Activated naive CD4-positive, alpha-beta T cell treated with Interleukin-2 at 50 U/mL for 16 hours (primary cell): ENCODE data around the gene DMAC2L.
"Not testable (repeated sequence)": the region's sequence is repeated elsewhere in the genome, so short reads cannot be mapped to it uniquely, and the experiment has no call there.

Source experiments
- DNase-seq: peaks from one replicate; pipeline ENCODE4 v3.0.0-alpha.2; 2020

DMAC2L gene

DNA sequence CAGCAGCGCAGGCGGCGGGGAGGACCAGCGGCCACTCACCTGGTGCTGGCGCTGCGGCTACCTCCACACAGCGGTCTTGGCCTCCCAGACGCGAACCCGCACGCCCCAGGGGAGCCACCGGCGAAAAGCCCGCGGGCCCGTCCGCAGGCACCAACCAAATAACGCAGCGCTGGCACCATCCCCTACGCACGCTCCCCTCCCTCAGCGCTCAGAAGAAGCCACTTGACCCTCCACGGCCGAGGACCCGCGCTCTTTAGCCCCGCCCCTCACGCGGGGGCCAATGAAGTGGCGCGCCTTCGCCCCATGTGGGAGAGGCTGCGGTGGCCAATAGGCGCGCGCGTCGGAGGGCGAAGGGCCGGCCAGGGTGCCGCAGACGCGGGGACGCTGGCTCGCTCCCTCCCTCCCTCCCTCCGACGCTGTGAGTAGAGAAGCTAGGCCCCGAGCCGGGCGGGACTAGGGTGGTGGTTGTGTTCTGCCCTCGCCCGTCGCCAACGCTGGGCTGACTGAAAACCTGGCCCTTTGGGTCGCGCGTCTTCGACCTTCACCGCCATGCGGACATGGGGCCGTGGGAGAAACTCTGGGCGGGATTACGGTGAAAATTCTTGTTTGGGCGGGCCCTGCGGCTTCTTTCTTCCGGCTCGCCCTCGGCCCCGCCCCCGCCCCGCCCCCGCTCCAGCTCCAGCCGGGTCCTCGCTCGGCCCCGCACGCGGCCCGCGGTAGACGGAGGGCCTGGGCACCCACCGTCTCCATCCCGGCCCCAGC lies at the start of gene DMAC2L, which contains the start of gene L2HGDH:
Gene DMAC2L, plus strand, starts transcription at position 353 of the 762 bp plus-strand sequence. CDS start 9,164 bp downstream, outside the sequence.
Gene L2HGDH, minus strand, starts transcription at position 258 of the 762 bp plus-strand sequence. Its CDS starts 79 bp downstream, at position 179.
- peak; percentile 91 for DNase-seq

- DNase-seq: no peak
These were observed 49.3 kb upstream of the DMAC2L start for GRCh38 chr14:50262865-50263264.

DNA sequence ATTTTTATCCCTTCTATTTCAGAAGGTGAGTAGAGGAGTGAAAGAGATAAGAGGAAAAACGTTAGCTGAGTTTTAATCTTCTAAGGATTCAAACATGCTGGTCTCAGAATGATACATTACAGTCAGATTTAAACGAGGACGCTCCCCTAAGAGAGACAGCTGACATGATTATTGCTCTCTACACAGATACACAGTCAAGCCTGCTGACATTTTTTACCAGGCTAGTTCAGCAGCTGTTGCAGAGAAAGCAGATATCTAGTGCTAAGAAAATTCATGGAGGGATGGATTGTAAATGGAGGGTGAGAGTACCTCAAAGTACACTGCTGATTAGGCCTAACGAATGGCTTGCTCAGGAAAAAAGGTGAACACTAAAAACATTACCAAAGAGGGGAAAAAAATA lies 48.8 kb upstream of the DMAC2L start:
- no peak for DNase-seq

DNA sequence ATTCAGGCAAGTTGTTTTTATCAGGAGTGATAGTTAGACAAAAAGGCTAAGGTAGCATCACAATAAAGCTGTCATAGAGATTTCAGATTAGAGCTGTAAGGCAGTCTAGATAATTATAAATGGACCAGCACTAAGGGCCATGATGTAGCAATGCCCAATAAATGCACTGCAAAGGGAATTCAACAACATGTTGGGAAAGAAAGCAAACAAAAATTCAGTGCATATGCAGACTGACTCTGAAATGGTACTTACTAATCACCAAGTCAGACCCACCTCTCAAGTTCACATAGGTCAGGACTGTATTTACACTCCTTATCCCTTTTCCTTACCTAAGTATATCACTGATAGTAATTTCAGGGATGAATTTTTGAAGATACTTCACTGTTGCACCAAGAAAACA lies 47.1 kb upstream of the DMAC2L start:
- DNase-seq: no peak

DNA sequence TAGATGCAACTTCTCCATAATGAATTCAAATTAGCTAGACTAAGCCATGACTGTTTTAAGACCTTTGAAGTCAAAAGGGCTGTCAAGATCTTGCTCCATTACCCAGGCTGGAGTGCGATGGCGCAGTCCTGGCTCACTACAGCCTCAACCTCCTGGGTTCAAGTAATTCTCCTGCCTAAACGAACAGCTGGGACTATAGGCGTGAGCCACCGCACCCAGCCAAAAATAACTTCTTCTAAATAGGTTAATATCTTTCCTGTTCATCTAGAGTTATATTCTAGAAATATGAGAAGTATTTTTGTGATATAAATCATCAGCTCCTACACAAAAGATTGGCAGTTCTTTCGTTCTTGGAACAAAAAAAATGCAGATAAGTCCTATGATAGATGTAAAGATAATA lies 41.2 kb upstream of the DMAC2L start:
- no peak for DNase-seq

DNA sequence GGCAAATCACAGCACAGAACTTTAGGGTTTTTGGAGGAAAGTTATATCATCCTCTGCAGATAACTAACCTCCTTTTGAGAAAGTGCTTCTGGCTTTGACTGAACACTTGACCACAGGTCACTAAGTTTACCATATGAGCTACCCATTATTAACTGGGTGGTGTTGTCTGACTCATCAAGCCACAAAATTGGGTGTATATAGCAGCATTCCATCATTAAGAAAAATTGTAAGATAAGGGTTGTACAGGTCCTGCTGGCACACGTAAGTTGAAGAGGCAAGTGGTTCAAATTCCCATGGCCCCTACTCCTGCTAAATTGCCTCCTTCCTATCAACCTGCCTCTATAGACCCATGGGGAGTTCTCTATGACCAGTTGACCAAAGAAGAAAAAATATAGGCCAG lies 39.6 kb upstream of the DMAC2L start:
- no peak for DNase-seq

DNA sequence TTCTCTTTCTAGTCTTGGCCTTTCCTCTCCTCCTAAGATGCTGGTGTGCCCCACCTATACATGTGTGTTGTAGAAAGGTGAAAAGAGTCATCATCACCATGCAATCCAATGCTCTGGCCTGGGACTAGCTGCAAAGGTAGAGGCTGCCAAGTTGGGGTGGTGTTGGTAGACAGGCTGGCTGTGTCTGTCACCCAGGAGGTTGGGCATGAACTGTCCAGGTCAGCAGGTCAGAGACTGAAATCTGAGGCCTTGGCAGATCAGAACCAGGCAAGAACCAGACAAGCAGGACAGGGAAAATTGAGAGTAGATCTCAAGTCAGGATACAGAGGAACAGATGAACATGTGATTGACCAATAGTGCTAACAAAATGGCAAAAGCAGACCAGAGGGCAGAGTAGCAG lies 26.3 kb upstream of the DMAC2L start:
- no peak for DNase-seq

DNA sequence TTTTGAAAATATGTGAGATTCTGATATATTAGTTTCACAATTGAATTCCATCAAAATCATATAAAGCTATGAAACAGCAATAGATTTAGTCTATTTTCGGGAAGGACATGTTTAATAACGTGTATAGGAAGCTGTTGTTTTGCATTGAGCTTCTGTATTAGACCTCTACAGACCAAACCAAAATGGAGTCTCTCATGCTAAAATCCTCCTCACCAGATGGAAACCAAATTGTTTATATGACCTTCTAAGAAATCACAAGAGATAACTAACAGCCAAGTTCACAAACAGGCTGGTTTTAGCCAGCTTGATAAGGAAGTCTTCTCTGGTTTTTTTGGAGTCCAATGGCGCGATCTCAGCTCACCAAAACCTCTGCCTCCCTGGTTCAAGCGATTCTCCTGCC lies 24.0 kb upstream of the DMAC2L start:
- DNase-seq: no peak

- no peak for DNase-seq
These were observed 21.8 kb upstream of the DMAC2L start for GRCh38 chr14:50290306-50290705.

- DNase-seq: no peak
These were observed 12.5 kb upstream of the DMAC2L start for GRCh38 chr14:50299585-50299984.

DNA sequence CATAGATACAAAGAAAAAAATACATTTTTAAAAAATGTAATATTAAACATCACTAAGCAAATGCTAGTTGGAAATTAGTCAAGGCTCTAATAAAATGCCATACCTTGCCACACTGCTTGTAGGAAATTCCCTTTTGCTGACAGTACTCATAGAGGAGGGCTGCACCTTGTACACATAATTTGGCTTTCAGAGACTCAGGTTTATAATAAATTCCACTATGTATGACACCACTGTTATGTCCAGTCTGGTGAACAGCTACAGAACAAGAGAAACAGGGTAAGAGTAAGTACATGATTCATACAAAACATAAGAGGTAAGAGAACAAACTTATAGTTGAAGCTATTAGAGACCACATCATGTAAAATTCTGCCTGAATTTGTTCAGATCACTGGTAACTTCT lies 10.2 kb upstream of the DMAC2L start:
- no peak for DNase-seq

- DNase-seq: no peak
These were observed 8.2 kb upstream of the DMAC2L start for GRCh38 chr14:50303744-50304471.

- DNase-seq: no peak
These were observed 3.7 kb upstream of the DMAC2L start for GRCh38 chr14:50308363-50308915.

DNA sequence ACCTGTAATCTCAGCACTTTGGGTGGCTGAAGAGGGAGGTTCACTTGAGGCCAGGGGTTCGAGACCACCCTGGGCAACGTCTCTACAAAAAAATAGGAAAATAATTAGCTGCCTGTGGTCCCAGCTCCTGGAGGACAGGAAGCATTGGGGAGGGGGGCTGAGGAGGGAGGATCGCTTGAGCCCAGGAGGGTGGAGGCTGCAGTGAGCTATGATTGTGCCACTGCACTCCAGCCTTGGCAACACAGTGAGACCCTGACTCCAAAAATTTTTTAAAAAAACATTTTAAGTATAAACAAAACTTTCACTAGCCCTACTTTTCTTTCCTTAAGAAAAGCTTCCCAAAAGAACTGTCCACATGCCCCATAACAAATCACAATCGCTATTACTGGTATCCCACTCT lies 1.7 kb upstream of the DMAC2L start:
- DNase-seq: no peak

- no peak for DNase-seq
These were observed 670 bp upstream of the DMAC2L start for GRCh38 chr14:50311337-50311971.

GRCh38 chr14:50312734-50313054 lies 570 bp downstream of the DMAC2L start:
- no peak for DNase-seq

GRCh38 chr14:50314098-50314497 lies 2.0 kb downstream of the DMAC2L start:
- not testable (repeated sequence) for DNase-seq

DNA sequence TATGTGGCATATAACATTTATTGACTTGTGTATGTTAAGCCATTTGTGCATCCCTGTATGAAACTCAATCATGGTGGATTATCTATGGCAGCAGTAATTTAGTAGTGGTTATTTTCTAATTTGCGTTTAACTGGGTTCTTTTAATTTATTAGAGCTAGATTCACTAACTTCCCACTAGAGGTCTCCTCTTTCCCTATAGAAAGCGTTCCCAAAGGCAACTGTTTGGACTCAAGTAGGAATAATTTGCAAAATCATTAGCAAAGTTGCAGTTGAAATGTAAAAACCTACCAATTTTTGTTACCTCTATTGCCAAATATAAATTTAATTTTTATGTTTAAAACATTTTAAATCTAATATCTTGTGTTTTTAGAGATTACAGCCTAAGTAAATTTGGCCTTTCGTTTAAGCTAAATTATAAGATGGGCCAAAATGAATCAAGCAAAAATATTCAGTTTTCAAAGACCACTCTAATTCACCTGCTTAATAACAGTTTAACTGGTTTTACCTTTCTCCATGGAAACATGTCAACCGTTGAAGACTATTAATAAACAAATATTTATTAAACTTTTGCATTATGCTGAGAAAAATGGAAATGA lies 6.0 kb downstream of the DMAC2L start:
- no peak for DNase-seq

GRCh38 chr14:50319293-50319692 lies 7.2 kb downstream of the DMAC2L start:
- DNase-seq: no peak

GRCh38 chr14:50319721-50320120 lies 7.6 kb downstream of the DMAC2L start:
- no peak for DNase-seq

DNA sequence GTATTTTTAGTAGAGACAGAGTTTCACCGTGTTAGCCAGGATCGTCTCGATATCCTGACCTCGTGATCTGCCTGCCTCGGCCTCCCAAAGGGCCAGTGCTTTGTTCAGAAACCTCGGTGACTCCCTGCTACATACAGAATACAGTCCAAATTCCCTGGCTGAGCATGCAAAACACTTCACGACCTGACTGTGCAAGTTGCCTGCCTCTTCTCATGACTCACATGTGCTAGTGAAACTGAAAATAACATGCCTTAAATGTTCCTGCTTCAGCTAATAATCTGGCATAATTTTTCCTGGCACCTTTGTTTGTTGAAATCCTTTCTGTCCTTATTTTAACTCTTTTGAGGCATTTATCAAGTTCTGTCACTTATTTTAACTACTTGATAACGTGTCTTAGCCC lies 8.2 kb downstream of the DMAC2L start:
- DNase-seq: peak; percentile 13

DNA sequence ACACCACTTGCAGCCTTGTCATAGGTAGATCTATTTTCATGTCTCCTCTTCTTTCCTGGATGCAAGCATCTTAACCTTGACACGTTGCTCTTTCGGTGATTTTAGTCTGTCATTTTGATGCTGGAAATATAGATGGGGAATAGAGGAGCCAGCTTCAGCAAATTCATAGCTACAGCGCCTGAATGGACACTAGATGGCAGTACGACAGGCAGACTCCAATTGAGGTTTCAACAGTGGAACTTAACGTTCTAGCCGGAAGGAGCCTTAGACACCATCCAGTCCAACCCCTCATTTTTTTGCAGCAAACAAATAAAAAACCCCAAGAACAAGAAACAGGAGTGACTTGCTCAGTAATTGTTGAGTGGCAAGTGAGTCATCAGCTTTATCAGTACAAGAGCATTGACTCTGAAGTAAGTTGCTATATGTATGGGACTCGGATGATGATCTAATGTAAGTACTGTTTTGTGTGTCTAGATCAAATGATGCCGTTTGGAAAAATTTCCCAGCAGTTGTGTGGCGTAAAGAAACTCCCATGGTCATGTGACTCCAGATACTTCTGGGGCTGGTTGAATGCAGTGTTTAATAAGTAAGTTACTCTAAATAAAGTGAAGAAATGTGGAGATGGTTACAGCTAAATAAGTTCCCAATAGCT lies 9.0 kb downstream of the DMAC2L start:
- peak; percentile 69 for DNase-seq

DNA sequence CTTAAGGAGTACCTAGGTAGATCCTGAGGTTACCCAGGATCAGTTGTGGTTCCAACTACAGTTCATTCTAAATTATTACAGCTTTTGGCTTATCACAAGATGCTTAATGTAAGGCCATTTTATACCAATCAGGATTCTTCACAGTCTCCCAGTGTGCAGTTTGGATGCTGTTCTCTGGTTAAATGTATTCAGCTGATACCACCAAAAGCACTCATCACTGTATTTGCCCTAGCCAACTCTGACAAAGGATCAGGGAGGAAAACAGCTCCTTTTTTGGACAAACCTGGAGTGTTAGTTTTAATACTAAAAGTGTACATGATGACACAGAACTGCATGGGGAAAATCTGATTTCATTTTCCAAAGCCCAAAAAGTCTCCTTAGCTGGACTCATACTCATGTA lies 19.5 kb downstream of the DMAC2L start:
- DNase-seq: no peak
